Measurements from ENCODE around the gene SYNDIG1.

Gene SYNDIG1

GRCh38 chr20:24647713-24648112, 178.3 kb downstream of the SYNDIG1 start:
- in situ Hi-C loops (cut with HindIII; ENCODE audit: low sequenced_read_pairs): no loop called here
- no peak overlapping the region for H3K4me3 ChIP-seq (ENCODE audit: low read depth, low read length)
- DNase-seq (ENCODE audit: low read depth): no peak
- no peak for TF ChIP-seq CTCF (IDR thresholded peaks at IDR 0.05; ENCODE audit: low read depth, low read length, missing control alignments)

- peak; percentile 62 for DNase-seq (ENCODE audit: low read depth)
- in situ Hi-C loops (cut with HindIII; ENCODE audit: low sequenced_read_pairs): no loop called here
- H3K4me3 ChIP-seq (ENCODE audit: low read depth, low read length): no peak overlapping the region
- no peak for TF ChIP-seq CTCF (IDR thresholded peaks at IDR 0.05; ENCODE audit: low read depth, low read length, missing control alignments)
These were observed 179.1 kb downstream of the SYNDIG1 start for GRCh38 chr20:24648481-24648880.

GRCh38 chr20:24648919-24649318, 179.5 kb downstream of the SYNDIG1 start:
- in situ Hi-C loops (cut with HindIII; ENCODE audit: low sequenced_read_pairs): no loop called here
- no peak overlapping the region for H3K4me3 ChIP-seq (ENCODE audit: low read depth, low read length)
- no peak for DNase-seq (ENCODE audit: low read depth)
- TF ChIP-seq CTCF (IDR thresholded peaks at IDR 0.05; ENCODE audit: low read depth, low read length, missing control alignments): no peak

GRCh38 chr20:24649787-24650490, 180.5 kb downstream of the SYNDIG1 start:
- H3K4me3 ChIP-seq (ENCODE audit: low read depth, low read length): no peak overlapping the region
- TF ChIP-seq CTCF (IDR thresholded peaks at IDR 0.05; ENCODE audit: low read depth, low read length, missing control alignments): no peak
- no peak for DNase-seq (ENCODE audit: low read depth)
- in situ Hi-C loops (cut with HindIII; ENCODE audit: low sequenced_read_pairs): no loop called here

- peak; percentile 72 for DNase-seq (ENCODE audit: low read depth)
- TF ChIP-seq CTCF (IDR thresholded peaks at IDR 0.05; ENCODE audit: low read depth, low read length, missing control alignments): no peak
- no peak overlapping the region for H3K4me3 ChIP-seq (ENCODE audit: low read depth, low read length)
- in situ Hi-C loops (cut with HindIII; ENCODE audit: low sequenced_read_pairs): no loop called here
These were observed 181.9 kb downstream of the SYNDIG1 start for GRCh38 chr20:24651171-24651975.

- no peak for TF ChIP-seq CTCF (IDR thresholded peaks at IDR 0.05; ENCODE audit: low read depth, low read length, missing control alignments)
- no peak for DNase-seq (ENCODE audit: low read depth)
- no peak overlapping the region for H3K4me3 ChIP-seq (ENCODE audit: low read depth, low read length)
- in situ Hi-C loops (cut with HindIII; ENCODE audit: low sequenced_read_pairs): no loop called here
These were observed 182.5 kb downstream of the SYNDIG1 start for GRCh38 chr20:24651976-24652345.

All from astrocyte of the cerebellum (primary cell).